Kidney tubule cell (primary cell): ENCODE data around the gene TPST1.
A peak's percentile ranks its signal among the peaks of the same experiment; 100 is the strongest.
"Not testable (repeated sequence)": the region's sequence is repeated elsewhere in the genome, so short reads cannot be mapped to it uniquely, and the experiment has no call there.

Experiments
- DNase-seq: peaks from one replicate; pipeline ENCODE4 v3.0.0-alpha.2; 2018; ENCODE audit warnings: low spot score

TPST1 gene

DNA sequence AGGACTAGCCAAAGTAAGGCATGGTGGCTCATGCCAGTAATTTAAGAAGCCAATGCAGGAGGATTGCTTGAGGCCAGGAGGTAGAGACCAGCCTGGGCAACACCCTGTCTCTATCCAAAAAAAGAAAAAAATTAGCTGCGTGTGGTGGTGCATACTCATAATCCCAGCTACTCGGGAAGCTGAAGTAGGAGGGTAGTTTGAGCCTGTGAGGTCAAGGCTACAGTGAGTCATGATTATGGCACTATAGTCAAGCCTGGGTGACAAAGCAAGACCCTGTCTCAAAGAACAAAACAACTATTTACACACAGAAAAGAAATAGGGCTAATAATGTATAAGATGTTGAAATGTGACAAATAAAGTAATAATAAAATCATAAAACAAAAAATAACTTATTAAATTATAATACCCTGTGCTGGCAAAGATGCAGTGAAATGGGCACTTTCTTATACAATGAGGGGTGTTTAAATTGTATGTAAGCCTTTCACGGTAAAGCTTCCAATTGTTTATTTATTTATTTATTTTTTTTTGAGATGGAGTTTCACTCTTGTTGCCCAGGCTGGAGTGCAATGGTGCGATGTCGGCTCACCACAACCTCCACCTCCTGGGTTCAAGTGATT is 175.2 kb downstream of the TPST1 start:
- peak; percentile 65 for DNase-seq

DNA sequence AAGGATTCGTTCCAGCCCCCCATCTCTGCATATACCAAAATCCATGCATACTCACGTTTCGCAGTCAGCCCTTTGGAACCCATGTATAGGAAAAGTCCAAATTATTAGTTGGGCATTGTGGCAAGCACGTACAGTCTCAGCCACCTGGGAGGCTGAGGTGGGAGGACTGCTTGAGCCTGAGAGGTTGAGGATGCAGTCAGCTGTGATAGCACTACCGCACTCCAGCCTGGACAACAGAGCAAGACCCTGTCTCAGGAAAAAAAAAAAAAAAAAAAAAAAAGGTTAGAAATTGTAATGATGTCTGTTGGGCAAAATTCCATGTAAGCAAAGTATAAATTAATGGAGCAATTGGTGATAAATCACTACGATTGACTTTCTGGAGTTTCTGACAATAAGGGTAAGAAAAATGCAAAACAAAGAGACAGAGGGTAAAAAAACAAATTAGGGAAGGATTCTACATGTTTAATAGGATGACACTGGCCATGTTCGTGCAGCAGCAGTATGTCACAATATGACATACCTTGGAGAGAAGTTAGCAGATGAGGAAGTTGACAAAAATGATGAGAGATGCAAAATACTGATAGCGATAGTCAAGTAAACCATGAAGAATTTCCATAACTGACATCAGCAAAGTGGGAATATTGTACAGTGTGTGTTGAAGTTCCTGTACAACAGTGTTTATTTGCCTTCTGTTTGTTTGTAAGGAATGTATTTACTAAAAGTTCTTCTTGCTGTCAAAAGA is 177.2 kb downstream of the TPST1 start:
- not testable (repeated sequence) for DNase-seq

DNA sequence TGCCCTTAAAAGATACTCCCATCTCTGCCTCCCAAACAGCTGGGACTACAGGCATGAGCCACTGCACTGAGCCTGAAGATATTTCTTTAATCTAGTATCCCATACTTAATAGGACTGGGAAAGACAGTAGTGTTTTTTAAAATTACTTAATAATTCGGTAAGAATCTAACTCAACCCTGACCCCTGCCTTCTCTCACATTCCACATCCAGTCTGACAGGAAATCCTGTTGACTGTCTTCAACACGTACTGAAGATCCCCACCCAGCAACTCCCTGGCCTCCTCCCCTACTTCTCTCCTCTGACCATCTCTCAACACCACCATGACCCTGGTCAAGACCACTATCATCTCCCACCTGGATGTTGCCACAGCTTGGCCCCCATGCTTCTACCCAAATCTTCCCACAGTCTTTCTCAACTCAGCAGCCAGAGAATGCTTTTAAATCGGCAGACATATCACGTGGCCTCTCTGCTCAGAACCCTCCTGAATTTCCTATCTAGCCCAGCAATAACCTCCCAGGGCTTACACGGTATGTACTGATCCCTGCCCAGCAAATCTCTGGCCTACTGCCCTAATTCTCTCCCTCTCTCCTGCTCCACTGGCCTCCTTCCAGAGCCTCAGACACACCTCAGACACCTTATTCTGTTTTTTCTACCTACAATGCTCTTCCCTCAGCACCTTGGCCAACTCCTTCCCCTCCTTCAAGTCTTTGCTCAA is 180.2 kb downstream of the TPST1 start:
- not testable (repeated sequence) for DNase-seq

DNA sequence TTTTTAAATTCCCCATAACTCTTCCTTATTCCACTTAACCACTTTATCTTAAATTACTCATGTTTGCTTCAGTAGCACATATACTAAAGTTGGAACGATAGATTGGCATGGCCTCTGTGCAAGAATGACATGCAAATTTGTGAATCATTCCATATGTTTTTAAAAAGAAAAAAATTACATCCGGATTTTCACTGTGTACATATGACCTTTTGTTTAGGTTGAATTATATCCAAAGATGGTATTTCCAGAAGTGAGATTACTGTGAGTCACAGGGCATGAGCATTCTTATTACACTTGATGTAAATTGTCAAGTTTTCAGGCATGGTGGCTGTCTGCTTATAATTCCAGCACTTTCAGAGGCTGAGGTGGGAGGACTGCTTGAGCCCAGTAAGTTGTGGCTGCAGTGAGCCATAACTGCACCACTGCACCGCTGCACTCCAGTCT is 190.0 kb downstream of the TPST1 start:
- not testable (repeated sequence) for DNase-seq

DNA sequence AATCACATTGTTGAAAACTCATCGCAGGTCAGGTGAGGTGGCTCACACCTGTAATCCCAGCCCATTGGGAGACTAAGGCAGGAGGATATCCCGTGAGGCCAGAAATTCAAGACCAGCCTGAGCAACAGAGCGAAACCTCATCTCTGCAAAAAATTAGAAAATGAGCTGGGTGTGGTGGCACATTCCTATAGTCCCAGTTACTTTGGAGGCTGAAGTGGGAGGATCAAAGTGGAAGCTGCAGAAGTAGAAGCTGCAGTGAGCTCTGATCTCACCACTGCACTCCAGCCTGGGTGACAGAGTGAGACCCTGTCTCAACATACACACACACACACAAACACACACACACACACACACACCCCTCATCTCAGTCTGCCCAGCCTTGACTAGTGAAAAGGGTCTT is 190.9 kb downstream of the TPST1 start:
- not testable (repeated sequence) for DNase-seq

DNA sequence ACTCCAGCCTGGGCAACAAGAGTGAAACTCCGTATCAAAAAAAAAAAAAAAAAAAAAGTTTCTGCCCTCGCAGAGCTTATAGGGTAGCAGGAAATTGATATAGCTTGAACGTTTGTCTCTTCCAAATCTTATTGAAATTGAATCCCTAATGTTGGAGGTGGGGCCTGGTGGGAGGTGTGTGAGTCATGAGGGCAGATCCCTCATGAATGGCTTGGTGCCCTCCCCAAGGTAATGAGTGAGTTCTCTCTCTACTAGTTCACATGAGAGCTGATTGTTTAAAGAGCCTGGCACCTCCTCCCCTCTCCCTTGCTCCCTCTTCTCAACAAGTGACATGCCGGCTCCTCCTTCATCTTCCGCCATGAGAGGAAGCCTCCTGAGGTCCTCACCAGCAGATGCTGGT is 193.7 kb downstream of the TPST1 start:
- not testable (repeated sequence) for DNase-seq

DNA sequence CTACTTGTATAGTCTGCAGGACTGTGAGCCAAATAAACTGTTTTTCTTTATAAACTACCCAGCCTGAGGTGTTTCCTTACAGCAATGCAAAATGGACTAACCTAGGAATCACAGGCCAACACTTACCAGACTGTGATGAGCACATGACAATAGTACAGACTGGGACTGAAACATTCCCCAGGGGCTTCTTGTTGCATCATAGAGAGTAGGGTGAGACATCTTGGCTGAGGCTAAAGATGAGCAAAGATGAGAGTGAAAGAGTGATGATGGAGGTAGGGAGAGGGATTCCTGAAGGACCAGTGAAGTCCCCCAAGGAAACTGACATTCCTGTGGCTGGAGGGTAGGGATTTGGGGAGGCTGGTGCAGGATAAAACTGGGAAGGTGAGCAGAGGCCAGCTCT is 194.4 kb downstream of the TPST1 start:
- DNase-seq, result no peak

DNA sequence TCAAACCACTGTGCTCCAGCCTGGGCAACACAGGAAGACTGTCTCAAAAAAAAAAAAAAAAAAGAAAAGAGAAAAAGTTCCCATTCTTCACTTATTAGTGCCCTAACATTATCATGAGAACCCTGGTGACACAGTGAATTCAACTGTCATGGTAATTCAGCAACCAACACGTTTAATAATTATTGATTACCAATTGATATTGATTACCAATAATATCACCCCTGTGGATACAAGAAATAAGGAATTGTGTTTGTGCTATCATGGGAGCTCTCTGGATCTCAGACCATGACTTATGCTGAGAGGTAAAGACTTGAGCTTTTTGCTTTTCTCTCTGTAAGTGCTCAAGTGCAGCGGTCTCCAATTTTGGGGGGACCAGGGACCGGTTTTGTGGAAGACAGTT is 195.3 kb downstream of the TPST1 start:
- DNase-seq, result no peak

DNA sequence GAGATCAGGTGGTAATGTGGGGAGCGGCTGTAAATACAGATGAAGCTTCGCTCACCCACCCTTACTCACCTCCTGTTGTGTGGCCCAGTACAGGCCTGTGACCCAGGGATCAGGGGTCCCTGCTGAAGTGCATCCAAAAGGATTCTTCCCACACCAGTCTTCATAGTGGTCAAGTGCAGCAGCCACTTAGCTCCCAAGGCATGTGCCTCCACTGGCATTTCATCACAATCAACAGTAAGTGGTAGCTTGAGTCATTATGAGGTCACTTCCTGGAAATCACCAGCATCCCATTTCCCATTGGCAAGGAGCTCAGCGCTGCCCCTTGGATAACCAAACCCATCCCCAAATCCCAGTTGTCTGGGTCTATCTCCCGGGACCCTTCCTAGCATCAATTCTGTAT is 196.0 kb downstream of the TPST1 start:
- DNase-seq, result peak; percentile 9

DNA sequence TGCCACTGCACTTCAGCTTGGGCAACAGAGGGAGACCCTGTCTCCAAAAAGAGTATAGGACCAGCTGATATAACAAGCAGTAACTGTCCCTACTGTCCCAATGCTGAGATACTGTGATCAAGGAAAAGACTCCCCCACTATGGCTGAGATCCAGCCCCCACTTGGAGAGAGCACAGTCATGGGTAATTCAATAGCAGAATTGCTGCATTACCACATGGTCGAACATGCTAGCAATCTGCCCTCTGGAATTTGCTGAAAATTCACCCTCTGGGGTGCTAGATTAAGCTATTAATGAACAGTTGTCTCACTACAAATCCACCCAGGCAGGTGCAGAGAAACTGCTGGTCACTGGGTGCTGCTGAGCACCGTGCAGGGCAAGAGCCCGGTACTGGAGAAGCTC is 196.8 kb downstream of the TPST1 start:
- DNase-seq, result not testable (repeated sequence)

DNA sequence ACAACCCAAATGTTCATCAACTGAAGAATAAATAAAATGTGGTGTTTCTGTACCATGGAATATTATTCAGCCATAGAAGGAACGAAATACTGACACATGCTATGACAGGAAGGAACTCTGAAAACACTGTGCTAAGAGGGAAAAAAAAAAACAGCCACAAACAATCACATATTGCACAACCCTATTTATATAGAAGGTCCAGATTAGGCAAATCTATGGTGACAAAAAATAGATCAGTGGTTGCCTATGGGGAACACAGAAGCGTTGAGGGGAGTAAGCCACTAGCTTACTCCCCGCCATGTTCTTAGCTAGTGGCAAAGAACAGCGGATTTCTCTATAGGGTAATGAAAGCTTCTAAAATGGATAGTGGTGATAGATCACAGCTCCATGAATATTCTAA is 198.4 kb downstream of the TPST1 start:
- no peak for DNase-seq

DNA sequence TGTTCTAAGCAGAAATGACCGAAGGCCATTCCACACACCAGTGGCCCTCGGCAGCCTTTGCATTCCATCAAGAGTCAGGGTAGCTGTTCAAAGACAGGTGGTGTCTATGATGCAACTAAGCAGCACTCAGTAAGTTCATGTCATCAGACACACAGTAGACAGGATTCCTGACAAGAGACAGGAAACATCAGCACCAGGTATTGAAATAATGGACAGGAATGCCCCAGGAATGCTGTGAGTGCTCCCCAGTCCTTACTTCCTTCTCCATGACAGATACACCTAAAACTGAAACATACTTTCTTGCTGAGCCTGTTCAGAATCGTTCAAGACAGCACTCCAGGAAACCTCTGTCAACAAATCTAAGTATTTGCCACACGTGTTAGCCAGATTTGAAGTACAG is 204.4 kb downstream of the TPST1 start:
- DNase-seq, result peak; percentile 76
